Karpas-422 (cell line): ENCODE results near the gene OSCP1. TPM values are rescaled to one million over a fixed set of nuclear protein-coding genes. Genes with fewer than 3 reads are reported as not detected.

Source experiments
- DNase-seq: peaks from one replicate; pipeline ENCODE4 v3.0.0-alpha.2; 2015
- H2AFZ ChIP-seq: fragments of 200-600 bp; sonication (generic); 2 replicates; pipeline ENCODE4 v1.6.1; 2014; ENCODE audit warnings: antibody characterized with exemption, low read length, mixed read lengths
- H3K27ac ChIP-seq: fragments of 200-600 bp; sonication (generic); 2 replicates; pipeline ENCODE4 v1.5.1; 2014; ENCODE audit warnings: mild to moderate bottlenecking, low read length, moderate library complexity
- H3K27me3 ChIP-seq: fragments of 200-600 bp; sonication (generic); 2 replicates; pipeline ENCODE4 v1.6.1; 2014; ENCODE audit warnings: low read length, mixed read lengths
- H3K36me3 ChIP-seq: fragments of 200-600 bp; sonication (generic); 2 replicates; pipeline ENCODE4 v1.6.1; 2014; ENCODE audit warnings: low read length, mixed read lengths; ENCODE audit not compliant: insufficient read depth
- H3K4me1 ChIP-seq: fragments of 200-600 bp; sonication (generic); 2 replicates; pipeline ENCODE4 v1.6.1; 2014; ENCODE audit warnings: mild to moderate bottlenecking, low read length, mixed read lengths
- H3K4me2 ChIP-seq: fragments of 200-600 bp; sonication (generic); 2 replicates; pipeline ENCODE4 v1.6.1; 2014; ENCODE audit warnings: low read length, low read depth, mild to moderate bottlenecking; ENCODE audit not compliant: poor library complexity, severe bottlenecking
- H3K4me3 ChIP-seq: fragments of 200-600 bp; sonication (generic); 2 replicates; pipeline ENCODE4 v1.5.1; 2014; ENCODE audit warnings: mild to moderate bottlenecking, antibody characterized with exemption, low read length, mixed read lengths
- H3K79me2 ChIP-seq: fragments of 200-600 bp; sonication (generic); 2 replicates; pipeline ENCODE4 v1.6.1; 2014; ENCODE audit warnings: mild to moderate bottlenecking, low read length, mixed read lengths
- H3K9ac ChIP-seq: fragments of 200-600 bp; sonication (generic); 2 replicates; pipeline ENCODE4 v1.6.0; 2014; ENCODE audit warnings: low read length
- H3K9me2 ChIP-seq: fragments of 200-600 bp; sonication (generic), shearing (Covaris generic); replicated peaks from 2 replicates; pipeline ENCODE4 v1.6.0; 2014; ENCODE audit warnings: mild to moderate bottlenecking, low read length, moderate library complexity; ENCODE audit not compliant: insufficient read depth
- H3K9me3 ChIP-seq: fragments of 300-700, 200-600 bp; sonication (generic); 2 replicates; pipeline ENCODE4 v1.6.1; 2014; ENCODE audit warnings: low read length, mixed read lengths
- H4K20me1 ChIP-seq: fragments of 200-600 bp; sonication (generic); 2 replicates; pipeline ENCODE4 v1.6.1; 2014; ENCODE audit warnings: mild to moderate bottlenecking, antibody characterized with exemption, low read length, low read depth; ENCODE audit not compliant: insufficient read depth
- total RNA-seq: library from RNA; depleted of rRNA; stranded (reverse); fragments of >200 nt; shearing (Covaris generic); gene quantifications from 2 replicates; pipeline ENCODE4 v1.2.3, GENCODE V29; 2014; ENCODE audit warnings: low replicate concordance

OSCP1 gene
- total RNA-seq, 1 experiment from 2014 or later: 15.0 TPM

DNA sequence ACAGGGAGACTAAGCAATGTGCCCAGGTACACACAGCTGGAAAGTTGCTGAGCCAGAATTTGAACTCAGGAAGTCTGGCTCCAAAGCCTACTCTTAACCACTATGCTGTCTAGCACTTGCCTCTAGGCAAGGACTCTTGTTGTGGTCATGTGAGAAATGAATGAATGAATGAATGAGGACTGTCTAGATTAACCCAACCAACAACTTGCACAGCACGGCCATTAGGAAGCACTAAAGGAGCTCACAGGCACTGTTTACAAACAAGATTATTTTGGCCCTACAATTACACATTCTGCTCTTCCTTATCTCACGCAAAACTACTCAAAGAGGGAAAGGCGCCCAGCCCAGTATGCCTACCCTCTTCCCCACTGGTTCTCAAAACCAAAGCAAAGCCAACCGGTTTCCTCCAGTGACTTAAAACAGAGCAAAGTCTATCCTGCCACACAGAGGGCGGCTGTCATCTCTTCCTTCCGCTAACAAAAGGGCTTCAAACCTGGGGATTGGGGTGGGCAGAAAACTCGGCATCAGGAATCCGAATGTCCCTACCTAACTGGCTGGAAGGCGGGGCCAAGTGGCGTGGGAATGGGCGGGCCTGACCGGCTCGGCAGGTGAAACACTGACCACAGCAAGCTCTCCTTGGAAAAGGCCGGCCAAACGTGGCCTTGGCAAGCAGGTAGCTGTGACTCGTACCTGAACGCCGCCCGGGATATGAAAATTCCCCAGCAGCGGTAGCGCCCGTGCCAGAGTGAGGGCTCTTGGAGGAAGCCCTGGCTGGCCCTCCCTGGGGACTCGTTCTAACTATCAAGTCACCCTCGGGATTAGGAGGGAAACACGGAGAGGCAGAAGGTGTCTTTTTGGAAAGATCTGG lies 65.5 kb downstream of the OSCP1 start:
- peaks cover 3% of the 10 kb centered on the region; the same call in 1 of the 2 replicates for H4K20me1 ChIP-seq
- no peaks in the 10 kb centered on the region for H3K9me3 ChIP-seq
- DNase-seq: peak; percentile 57
- no peaks in the 10 kb centered on the region for H3K27me3 ChIP-seq
- H3K4me3 ChIP-seq: peak overlapping the region; percentile 96
- peaks cover 58% of the 10 kb centered on the region for H3K79me2 ChIP-seq
- peak overlapping the region; percentile 41 for H3K27ac ChIP-seq
- peaks cover 5% of the 10 kb centered on the region; the same call in 1 of the 2 replicates for H3K36me3 ChIP-seq
- H3K4me2 ChIP-seq: peak overlapping the region; percentile 93
- H3K4me1 ChIP-seq: peaks cover 51% of the 10 kb centered on the region
- no peaks in the 10 kb centered on the region for H3K9me2 ChIP-seq
- H2AFZ ChIP-seq: no peak overlapping the region
- peak overlapping the region; percentile 90 for H3K9ac ChIP-seq

DNA sequence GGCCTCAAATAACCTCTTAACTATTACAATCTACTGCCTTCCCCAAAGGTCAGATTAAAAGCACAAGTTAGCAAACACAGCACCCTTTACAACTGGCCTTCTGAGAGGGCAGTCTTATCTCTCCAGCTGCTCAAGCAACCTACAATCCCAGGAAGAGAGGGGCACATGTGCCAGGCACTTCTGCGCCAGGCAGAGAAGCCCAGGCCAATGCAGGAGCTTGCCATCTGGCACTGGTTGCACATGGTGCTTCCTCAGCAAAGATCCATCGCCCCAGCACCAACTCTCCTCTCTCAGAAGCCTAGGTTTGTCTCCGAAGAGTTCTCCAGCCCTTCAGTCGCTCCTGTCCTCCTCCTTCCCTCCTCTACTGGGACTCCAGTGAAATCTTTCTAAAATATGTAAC lies 67.0 kb downstream of the OSCP1 start:
- no peaks in the 10 kb centered on the region for H3K36me3 ChIP-seq
- no peaks in the 10 kb centered on the region for H3K9me3 ChIP-seq
- H3K4me1 ChIP-seq: peaks cover 40% of the 10 kb centered on the region
- peak overlapping the region; percentile 21; the same call in 1 of the 2 replicates for H3K9ac ChIP-seq
- no peak overlapping the region for H2AFZ ChIP-seq
- H4K20me1 ChIP-seq: peaks cover 3% of the 10 kb centered on the region; the same call in 1 of the 2 replicates
- H3K27me3 ChIP-seq: no peaks in the 10 kb centered on the region
- peak overlapping the region; percentile 93 for H3K4me2 ChIP-seq
- H3K79me2 ChIP-seq: peaks cover 72% of the 10 kb centered on the region
- H3K9me2 ChIP-seq: no peaks in the 10 kb centered on the region
- H3K4me3 ChIP-seq: no peak overlapping the region; the same call in 1 of the 2 replicates
- H3K27ac ChIP-seq: no peak overlapping the region
- DNase-seq: no peak

DNA sequence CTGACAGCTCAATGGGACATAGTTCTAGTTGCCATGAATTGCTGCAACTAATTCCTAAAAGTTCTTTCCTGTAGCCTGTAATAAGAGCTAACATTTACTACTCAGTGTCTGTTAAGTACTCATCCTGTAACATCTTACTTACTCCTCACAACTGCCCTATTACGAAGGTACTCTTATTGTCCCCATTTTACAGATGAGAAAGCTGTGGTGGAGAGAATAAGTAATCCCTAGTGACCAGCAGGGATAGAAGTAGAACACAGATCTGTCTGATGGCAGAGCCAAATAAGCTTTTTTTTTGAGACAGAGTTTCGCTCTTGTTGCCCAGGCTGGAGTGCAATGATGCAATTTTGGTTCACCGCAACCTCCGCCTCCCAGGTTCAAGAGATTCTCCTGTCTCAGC lies 67.6 kb downstream of the OSCP1 start:
- Histone ChIP-seq H3K9me3 (no peaks in the 10 kb centered on the region), H3K4me3 (no peak overlapping the region), H3K4me2 (no peak overlapping the region), H3K27ac (no peak overlapping the region), H3K4me1 (peaks cover 34% of the 10 kb centered on the region), H3K9ac (no peak overlapping the region), H3K79me2 (peaks cover 78% of the 10 kb centered on the region), H3K9me2 (no peaks in the 10 kb centered on the region), H3K27me3 (no peaks in the 10 kb centered on the region), H3K36me3 (no peaks in the 10 kb centered on the region), H2AFZ (no peak overlapping the region), H4K20me1 (peaks cover 3% of the 10 kb centered on the region; the same call in 1 of the 2 replicates)
- no peak for DNase-seq

DNA sequence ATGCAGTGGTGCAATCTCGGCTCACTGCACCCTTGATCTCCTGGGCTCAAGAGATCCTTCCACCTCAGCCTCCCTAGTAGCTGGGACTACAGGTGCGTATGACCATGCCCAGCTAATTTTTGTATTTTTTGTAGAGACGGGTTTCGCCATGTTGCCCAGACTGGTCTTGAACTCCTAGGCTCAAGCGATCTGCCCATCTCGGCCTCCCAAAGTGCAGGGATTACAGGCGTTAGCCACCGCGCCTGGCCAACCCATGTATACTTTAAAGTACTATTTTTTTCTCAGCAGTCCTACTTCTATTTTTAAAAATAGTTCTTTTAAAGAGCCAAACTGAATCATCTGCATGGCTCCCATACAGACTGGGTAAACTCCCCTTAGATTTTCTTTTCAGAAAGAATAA lies 68.0 kb downstream of the OSCP1 start:
- Histone ChIP-seq H4K20me1 (peaks cover 3% of the 10 kb centered on the region; the same call in 1 of the 2 replicates), H3K36me3 (no peaks in the 10 kb centered on the region), H3K27ac (no peak overlapping the region), H2AFZ (no peak overlapping the region), H3K79me2 (peaks cover 81% of the 10 kb centered on the region), H3K27me3 (no peaks in the 10 kb centered on the region), H3K4me1 (peaks cover 30% of the 10 kb centered on the region), H3K9me3 (no peaks in the 10 kb centered on the region), H3K9ac (no peak overlapping the region), H3K9me2 (no peaks in the 10 kb centered on the region), H3K4me2 (no peak overlapping the region), H3K4me3 (no peak overlapping the region)
- DNase-seq: no peak

DNA sequence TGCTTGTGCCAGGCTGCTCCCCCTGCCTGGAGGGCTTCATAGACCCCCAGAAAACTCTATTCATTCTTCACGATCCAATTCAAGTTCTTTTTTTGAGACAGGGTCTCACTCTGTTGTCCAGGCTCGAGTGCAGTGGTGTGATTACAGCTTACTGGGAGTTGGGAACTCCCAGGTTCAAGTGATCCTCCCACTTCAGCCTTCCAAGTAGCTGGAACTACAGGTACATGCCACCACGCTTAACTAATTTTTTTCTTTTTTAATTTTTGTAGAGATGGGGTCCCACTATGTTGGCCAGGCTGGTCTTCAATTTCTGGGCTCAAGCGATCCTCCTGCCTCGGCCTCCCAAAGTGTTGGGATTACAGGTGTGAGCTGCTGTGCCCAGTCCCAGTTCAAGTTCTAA lies 68.8 kb downstream of the OSCP1 start:
- Histone ChIP-seq H3K9ac (no peak overlapping the region), H4K20me1 (peaks cover 3% of the 10 kb centered on the region; the same call in 1 of the 2 replicates), H3K79me2 (peaks cover 88% of the 10 kb centered on the region), H3K4me2 (no peak overlapping the region), H3K27ac (no peak overlapping the region), H3K36me3 (no peaks in the 10 kb centered on the region), H3K9me3 (no peaks in the 10 kb centered on the region), H2AFZ (no peak overlapping the region), H3K4me1 (peaks cover 21% of the 10 kb centered on the region), H3K9me2 (no peaks in the 10 kb centered on the region), H3K27me3 (no peaks in the 10 kb centered on the region), H3K4me3 (no peak overlapping the region)
- DNase-seq: no peak

DNA sequence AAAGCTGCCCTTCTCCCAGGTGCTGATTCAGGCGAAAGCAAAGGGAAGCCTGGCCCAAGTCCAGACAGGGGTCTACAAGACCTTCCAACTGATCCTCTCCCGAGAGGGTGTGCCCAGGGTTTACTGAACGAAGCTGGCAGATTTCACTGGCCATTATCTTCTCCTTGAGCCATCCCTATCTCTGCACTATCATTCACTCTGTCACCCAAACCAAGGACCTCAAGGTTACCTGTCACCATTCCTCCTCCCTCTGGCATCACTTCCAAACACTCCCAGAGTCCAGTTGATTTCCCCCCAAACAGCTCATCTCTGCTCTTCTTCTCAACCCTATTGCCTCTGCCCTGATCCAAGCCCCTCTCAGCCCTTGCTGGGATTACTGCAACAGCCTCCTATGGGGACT lies 69.5 kb downstream of the OSCP1 start:
- Histone ChIP-seq H3K4me1 (peaks cover 17% of the 10 kb centered on the region), H2AFZ (no peak overlapping the region), H3K79me2 (peaks cover 94% of the 10 kb centered on the region), H3K27ac (no peak overlapping the region), H3K4me3 (no peak overlapping the region), H3K9me3 (no peaks in the 10 kb centered on the region), H3K36me3 (no peaks in the 10 kb centered on the region), H3K9me2 (no peaks in the 10 kb centered on the region), H3K4me2 (no peak overlapping the region), H4K20me1 (peaks cover 3% of the 10 kb centered on the region; the same call in 1 of the 2 replicates), H3K9ac (no peak overlapping the region), H3K27me3 (no peaks in the 10 kb centered on the region)
- no peak for DNase-seq

DNA sequence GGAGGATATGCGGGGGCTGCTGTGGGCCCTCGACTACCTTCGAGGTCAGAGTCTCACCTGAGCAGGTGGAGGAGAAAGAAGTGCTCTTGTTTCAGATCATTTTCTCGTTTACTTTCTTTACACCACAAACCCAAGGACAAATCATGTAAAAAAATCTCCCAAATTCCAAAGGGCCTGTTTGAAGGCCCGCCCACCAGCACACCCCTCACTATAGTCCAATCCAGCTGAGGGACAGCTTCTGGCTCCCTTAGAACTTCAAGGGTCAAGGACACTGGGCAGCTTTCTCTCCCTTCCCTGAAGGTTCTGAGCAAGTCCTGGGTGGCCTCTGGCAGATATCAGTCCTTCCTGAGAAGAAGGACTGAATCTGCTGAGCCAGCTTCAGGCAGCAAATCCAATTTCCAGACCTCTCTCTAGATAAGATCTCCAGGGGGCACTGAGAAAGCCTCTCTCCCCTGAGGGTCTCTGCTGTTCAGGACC lies 70.1 kb downstream of the OSCP1 start:
- Histone ChIP-seq H3K9me3 (no peaks in the 10 kb centered on the region), H3K27ac (no peak overlapping the region), H4K20me1 (peaks cover under 1% of the 10 kb centered on the region; the same call in 1 of the 2 replicates), H3K79me2 (peaks cover 94% of the 10 kb centered on the region), H2AFZ (no peak overlapping the region), H3K9me2 (no peaks in the 10 kb centered on the region), H3K4me1 (peaks cover 20% of the 10 kb centered on the region), H3K27me3 (no peaks in the 10 kb centered on the region), H3K36me3 (no peaks in the 10 kb centered on the region), H3K4me3 (no peak overlapping the region), H3K4me2 (no peak overlapping the region), H3K9ac (no peak overlapping the region)
- no peak for DNase-seq

DNA sequence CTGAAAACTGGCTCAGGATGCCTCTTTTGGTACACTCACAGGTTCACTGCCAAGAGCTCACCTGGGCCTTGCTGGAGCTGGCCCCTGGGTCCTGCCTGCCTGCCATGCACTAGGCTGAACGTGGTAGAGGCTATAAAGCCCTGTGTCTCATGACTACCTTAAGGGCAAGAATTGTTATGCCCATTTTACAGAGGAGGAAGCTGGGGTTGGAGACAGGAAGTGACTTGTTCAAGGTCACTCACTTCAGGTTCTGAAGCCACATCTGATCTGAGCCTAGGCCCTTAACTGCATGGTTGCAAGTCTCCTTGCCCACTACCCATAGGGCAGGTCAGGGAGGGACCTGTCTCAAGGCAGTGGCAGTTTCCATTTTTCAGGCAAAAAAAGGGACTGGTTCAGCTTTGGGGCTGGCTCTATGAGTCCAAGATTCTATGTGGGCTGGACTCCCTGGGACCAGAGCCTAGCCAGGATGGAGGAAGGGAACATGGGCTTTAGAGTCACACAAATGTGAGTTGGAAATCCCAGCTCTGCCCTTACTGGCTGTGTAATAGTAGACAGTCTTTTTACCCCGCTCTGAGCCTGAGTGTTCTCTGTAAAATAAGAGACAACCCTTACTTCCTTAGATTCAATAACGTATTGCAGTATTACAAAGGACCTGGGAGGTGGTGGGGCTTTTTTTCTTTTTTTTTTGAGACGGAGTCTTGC lies 72.3 kb downstream of the OSCP1 start:
- H3K27ac ChIP-seq: no peak overlapping the region
- no peak overlapping the region for H2AFZ ChIP-seq

More for the DNA sequence above, 72.3 kb downstream of the OSCP1 start:
- Histone ChIP-seq H3K9me2 (no peaks in the 10 kb centered on the region), H4K20me1 (no peaks in the 10 kb centered on the region), H3K4me3 (no peak overlapping the region), H3K9ac (no peak overlapping the region), H3K79me2 (peaks cover 92% of the 10 kb centered on the region), H3K36me3 (no peaks in the 10 kb centered on the region), H3K4me1 (peaks cover 26% of the 10 kb centered on the region), H3K27me3 (no peaks in the 10 kb centered on the region), H3K4me2 (no peak overlapping the region), H3K9me3 (no peaks in the 10 kb centered on the region)
- no peak for DNase-seq
